GM21737 (cell line): ENCODE measurements around the gene SEMA6A.

Experiments used
- ATAC-seq: cut with Tn5 transposase; IDR thresholded peaks from one replicate; pipeline ENCODE4 v1.9.1; 2021; ENCODE audit warnings: mild to moderate bottlenecking, moderate library complexity; ENCODE audit not compliant: unreplicated experiment

The SEMA6A gene, protein sequence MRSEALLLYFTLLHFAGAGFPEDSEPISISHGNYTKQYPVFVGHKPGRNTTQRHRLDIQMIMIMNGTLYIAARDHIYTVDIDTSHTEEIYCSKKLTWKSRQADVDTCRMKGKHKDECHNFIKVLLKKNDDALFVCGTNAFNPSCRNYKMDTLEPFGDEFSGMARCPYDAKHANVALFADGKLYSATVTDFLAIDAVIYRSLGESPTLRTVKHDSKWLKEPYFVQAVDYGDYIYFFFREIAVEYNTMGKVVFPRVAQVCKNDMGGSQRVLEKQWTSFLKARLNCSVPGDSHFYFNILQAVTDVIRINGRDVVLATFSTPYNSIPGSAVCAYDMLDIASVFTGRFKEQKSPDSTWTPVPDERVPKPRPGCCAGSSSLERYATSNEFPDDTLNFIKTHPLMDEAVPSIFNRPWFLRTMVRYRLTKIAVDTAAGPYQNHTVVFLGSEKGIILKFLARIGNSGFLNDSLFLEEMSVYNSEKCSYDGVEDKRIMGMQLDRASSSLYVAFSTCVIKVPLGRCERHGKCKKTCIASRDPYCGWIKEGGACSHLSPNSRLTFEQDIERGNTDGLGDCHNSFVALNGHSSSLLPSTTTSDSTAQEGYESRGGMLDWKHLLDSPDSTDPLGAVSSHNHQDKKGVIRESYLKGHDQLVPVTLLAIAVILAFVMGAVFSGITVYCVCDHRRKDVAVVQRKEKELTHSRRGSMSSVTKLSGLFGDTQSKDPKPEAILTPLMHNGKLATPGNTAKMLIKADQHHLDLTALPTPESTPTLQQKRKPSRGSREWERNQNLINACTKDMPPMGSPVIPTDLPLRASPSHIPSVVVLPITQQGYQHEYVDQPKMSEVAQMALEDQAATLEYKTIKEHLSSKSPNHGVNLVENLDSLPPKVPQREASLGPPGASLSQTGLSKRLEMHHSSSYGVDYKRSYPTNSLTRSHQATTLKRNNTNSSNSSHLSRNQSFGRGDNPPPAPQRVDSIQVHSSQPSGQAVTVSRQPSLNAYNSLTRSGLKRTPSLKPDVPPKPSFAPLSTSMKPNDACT

GRCh38 chr5:116574367-116575325, at the start of gene SEMA6A:
SEMA6A (minus strand) TSS chr5:116574823; CDS start chr5:116504944, 69,879 bp downstream.
- ATAC-seq, result peak; percentile 45

DNA sequence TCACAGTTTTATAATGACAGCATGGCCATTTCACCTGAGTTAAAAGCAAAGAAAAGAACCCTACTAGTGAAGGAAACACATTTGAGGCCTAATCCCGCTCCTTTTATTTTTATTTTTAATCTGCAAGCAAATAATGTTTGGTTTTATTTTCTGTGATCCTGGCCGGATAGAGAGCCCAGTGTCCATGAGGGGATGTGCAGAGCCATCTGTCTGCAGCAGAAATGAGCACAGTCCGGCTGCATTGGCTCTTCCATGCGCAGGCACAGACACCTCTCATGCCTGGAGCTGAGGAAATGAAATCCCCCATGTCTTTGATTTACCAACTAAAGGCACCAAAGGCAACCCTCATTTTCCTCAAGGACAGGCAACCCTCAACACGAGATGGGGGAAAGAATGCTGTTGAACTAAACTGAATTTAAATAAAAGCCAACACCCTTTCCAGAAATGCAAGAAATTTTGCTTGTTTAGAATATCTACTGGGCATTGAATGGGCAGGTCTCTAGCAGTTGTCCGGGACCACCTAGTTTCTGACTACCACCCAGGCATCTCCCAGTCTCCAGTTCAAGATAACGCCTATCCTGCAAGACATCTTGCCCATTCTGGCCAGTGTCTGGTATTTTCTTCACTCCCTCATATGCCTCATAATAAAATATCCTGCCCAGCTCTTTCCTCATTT, 47.9 kb upstream of the SEMA6A start:
- ATAC-seq, result no peak

DNA sequence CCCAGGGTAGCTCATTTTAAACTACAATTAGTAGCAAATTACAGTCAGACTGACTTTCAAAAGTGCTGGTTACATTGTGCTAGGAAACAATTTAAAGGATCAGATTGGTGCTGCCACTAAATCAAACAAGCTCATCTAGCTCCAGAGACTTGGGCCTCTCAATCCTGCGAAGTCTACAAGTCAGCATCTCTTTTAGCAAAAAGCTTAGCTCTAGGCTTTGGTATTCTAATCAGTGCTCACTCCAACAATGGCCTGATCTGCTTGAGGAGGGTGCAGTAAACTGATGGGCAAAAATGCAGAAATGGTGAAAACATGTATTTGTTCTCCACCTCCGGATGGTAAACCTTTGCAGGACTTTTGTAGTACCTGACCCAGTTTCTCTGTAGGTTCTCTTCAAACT, 47.0 kb upstream of the SEMA6A start:
- no peak for ATAC-seq

DNA sequence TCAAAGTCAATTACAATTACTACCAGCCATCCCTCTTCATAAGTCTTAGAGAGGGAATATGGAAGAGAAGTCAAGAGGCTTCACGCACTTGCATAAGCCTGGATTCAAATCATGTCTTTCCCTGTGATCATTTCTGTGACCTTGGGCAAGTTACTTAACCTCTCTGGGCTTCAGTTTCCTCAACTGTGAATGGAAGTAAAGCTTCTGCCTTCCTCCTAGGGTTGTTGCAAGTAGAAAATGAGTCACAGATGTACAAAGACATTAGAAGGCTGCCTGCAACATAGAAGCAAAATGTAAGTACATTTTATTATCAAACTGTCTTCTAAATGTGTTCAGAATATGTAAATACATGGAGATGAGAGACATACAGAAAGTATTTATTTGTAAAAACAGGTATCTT, 42.3 kb upstream of the SEMA6A start:
- no peak for ATAC-seq

DNA sequence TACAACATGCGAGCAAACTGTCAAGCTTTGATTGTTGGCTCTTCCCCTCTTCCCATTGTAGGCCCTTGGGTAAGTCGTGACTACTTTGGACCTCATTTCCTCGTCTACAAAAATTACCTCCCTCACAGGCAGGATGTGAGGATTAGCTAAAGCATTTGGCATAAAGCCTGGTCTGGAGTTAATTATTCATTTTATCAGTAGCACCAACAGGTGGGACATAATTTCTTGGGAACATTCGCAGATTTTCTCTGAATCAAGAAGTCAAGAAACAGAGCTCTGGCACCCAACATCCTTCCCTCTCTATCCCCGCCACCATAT, 39.9 kb upstream of the SEMA6A start:
- ATAC-seq, result no peak

DNA sequence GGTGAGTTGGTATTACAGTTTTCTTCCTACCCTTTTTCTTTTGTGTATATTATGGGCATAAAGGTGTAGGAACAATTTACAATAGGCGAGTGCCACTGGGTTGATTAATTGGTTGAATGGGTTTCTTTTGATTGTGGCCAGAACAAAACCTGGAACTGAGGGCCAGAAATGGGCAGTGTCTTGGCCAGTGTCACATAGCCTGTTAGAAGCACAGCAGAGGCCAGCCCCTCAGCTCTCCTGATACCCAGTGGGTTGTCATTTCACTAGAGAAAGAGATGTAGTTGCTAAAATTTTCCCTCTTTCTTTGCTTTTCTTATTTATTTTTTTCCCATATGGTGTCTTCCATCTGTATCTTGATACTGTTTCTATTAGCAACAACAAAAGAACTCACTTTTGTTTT, 38.8 kb upstream of the SEMA6A start:
- ATAC-seq, result peak; percentile 22

- ATAC-seq, result no peak
These were observed 37.8 kb upstream of the SEMA6A start for GRCh38 chr5:116612431-116612830.

- ATAC-seq, result no peak
These were observed 30.9 kb upstream of the SEMA6A start for GRCh38 chr5:116605310-116606070.

GRCh38 chr5:116604805-116605204, 30.2 kb upstream of the SEMA6A start:
- no peak for ATAC-seq

GRCh38 chr5:116600876-116601275, 26.3 kb upstream of the SEMA6A start:
- no peak for ATAC-seq

DNA sequence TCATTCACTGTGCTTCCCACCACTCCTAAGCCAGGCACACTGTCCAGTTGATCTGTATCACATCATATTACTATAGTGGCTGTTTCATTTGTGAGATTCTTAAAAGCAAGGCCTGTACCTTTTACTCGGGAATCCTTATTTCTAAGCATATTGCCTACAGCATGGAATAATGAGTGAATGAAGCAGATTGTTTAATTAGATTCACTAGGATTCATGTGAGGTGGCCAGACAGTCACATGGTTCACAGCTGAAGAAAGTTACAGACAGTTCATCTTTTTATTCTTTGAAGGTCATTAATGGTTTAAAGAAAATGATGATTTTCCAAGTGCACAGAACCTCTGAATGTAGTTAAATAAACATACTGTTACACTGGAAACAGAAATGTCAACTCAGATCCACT, 24.3 kb upstream of the SEMA6A start:
- no peak for ATAC-seq

- no peak for ATAC-seq
These were observed 20.9 kb upstream of the SEMA6A start for GRCh38 chr5:116595498-116595897.

DNA sequence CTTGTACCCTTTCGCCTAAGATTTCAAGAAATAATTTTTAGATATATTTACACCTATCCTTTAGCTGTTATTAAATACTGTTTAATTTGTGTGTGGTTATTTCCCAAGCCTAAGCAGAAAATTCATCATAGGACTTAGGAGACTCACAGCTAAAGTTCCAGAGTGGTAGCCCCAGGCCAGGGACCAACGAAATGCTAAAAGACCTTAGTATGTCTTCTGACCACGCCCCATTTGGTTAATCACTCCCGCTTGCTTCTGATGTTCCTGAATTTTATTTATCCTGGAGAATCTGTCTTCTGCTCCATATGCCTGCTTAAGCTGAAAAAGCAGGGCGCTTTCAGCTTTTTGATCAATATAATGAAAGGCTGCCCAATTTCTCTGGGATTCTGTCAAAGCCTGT, 18.7 kb upstream of the SEMA6A start:
- ATAC-seq, result no peak

- ATAC-seq, result no peak
These were observed 10.6 kb upstream of the SEMA6A start for GRCh38 chr5:116585227-116585626.

DNA sequence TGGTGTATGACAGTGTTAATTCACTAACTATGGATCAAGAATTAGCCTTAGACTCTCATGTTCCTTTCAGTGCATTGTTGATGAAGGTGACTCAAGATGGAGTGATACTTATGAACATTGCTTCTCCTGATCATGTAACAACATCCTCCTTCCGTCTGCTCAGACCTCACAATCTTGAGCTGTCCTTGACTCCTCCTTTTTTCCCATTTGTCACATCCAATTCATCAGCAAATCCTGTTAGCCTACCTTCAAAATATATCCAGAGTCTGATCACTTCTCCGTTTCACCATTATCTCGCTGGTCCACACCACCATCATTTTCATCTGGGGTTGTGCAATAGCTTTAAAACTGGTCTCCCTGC, 9.2 kb upstream of the SEMA6A start:
- ATAC-seq, result no peak

- no peak for ATAC-seq
These were observed 8.7 kb upstream of the SEMA6A start for GRCh38 chr5:116583085-116583861.

DNA sequence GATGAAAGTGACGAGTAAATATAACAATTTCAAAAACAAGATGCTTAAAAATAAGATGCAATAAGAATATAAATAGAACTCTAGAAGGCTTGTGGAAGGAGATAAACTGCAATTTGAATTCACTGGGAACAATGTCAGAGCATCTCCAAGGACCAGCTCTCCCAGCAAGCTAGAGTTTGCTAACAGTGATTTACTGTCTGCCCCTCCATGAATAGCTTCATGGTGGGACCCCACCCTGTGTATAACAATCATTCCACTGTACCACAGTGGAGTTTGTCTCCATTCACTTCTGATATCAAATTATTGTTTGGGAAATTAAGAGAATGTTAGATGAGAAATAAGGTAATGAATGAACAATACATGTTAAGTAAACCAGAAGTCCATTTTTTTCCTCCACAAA, 7.3 kb upstream of the SEMA6A start:
- ATAC-seq, result no peak

- no peak for ATAC-seq
These were observed 4.5 kb upstream of the SEMA6A start for GRCh38 chr5:116579144-116579543.

GRCh38 chr5:116578676-116579075, 4.1 kb upstream of the SEMA6A start:
- no peak for ATAC-seq
